MM.1S (cell line): Measurements from ENCODE around the gene OLIG3.

Experiments
- CTCF ChIP-seq: fragments of 300-600 bp; sonication (generic); IDR thresholded peaks from 2 replicates; pipeline ENCODE4 v1.5.1; 2016; ENCODE audit warnings: antibody characterized with exemption, low read length, mixed read lengths
- EZH2 ChIP-seq: fragments of 300-600 bp; sonication (generic); optimal IDR thresholded peaks from 2 replicates; pipeline ENCODE3; 2017; ENCODE audit warnings: low read depth, mild to moderate bottlenecking, antibody characterized with exemption, low read length, mixed read lengths
- EZH2phosphoT487 ChIP-seq: fragments of 300-600 bp; sonication (generic); IDR thresholded peaks from 2 replicates; pipeline ENCODE4 v1.6.1; 2018; ENCODE audit warnings: antibody characterized with exemption, low read length

- TF ChIP-seq CTCF (no peak), EZH2 (no peak), EZH2phosphoT487 (no peak)
Measured at GRCh38 chr6:137495703-137496336, 1.6 kb upstream of the OLIG3 start.
